ENCODE results near the gene IFITM1.

GRCh38 chr11:289398-289711 lies 24.5 kb upstream of the IFITM1 start:
- TF ChIP-seq EZH2 (IDR thresholded peaks at IDR 0.05; ENCODE audit: insufficient read depth, poor library complexity, severe bottlenecking) = no peak
- no peak for TF ChIP-seq EZH2phosphoT487 (IDR thresholded peaks at IDR 0.05; ENCODE audit: insufficient read depth, low read depth)
